Endothelial cell of umbilical vein (primary cell): ENCODE data around the gene CCSAP.

Source experiments
- EZH2 ChIP-seq: IDR thresholded peaks from 2 replicates; pipeline ENCODE4 v1.6.1; 2012; ENCODE audit warnings: borderline replicate concordance, low read depth, mild to moderate bottlenecking, moderate library complexity, low read length, inconsistent platforms; ENCODE audit not compliant: severe bottlenecking
- JUN ChIP-seq: IDR thresholded peaks from 2 replicates; pipeline ENCODE4 v1.6.1; 2011; ENCODE audit warnings: borderline replicate concordance, low read depth; ENCODE audit not compliant: insufficient read length, insufficient read depth
- POLR2A ChIP-seq: IDR thresholded peaks from 2 replicates; pipeline ENCODE4 v1.6.1; 2012; ENCODE audit warnings: low read depth, mild to moderate bottlenecking, control low read depth, low read length
- POLR2AphosphoS5 ChIP-seq: IDR thresholded peaks from 2 replicates; pipeline ENCODE4 v1.6.1; 2012; ENCODE audit warnings: low read depth, mild to moderate bottlenecking, control low read depth, low read length, moderate library complexity; ENCODE audit not compliant: insufficient read depth
- TF ChIP-seq, protein P1 (sequence below), 2 donors: IDR thresholded peaks; 1 replicate in 1 of 2; 2 replicates in 1 of 2; pipeline ENCODE4 v1.5.1; 2011; ENCODE audit warnings: low read length in 2 of 2, mild to moderate bottlenecking in 2 of 2, moderate library complexity in 2 of 2, control low read depth in 1 of 2, inconsistent platforms in 1 of 2, low read depth in 1 of 2; ENCODE audit not compliant: insufficient read depth in 1 of 2; ENCODE audit errors: extremely low read depth in 1 of 2
- TF ChIP-seq, protein P2 (sequence below): IDR thresholded peaks from 2 replicates; pipeline ENCODE4 v1.6.1; 2011; ENCODE audit not compliant: insufficient read depth, insufficient read length

DNA sequence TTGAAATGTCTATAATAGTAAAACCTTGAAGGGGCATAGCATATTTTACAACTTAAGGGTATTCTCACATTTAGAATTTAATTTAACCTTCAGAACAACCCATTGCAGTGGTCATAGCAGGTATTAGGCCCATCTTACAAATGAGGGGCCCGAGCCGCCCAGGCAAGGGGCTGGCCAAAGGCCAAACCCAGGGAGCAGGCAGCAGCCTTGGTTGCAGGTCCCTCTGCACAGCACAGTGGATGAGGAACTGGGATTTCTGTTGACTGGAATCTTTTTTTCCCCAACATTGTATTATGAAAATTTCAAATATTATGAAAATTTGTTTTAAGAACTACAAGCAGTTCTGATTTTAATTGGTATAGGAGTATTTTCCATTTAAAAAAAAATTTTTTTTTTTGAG is 33.2 kb downstream of the CCSAP start:
- TF ChIP-seq, protein P1, sequence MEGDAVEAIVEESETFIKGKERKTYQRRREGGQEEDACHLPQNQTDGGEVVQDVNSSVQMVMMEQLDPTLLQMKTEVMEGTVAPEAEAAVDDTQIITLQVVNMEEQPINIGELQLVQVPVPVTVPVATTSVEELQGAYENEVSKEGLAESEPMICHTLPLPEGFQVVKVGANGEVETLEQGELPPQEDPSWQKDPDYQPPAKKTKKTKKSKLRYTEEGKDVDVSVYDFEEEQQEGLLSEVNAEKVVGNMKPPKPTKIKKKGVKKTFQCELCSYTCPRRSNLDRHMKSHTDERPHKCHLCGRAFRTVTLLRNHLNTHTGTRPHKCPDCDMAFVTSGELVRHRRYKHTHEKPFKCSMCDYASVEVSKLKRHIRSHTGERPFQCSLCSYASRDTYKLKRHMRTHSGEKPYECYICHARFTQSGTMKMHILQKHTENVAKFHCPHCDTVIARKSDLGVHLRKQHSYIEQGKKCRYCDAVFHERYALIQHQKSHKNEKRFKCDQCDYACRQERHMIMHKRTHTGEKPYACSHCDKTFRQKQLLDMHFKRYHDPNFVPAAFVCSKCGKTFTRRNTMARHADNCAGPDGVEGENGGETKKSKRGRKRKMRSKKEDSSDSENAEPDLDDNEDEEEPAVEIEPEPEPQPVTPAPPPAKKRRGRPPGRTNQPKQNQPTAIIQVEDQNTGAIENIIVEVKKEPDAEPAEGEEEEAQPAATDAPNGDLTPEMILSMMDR (IDR thresholded peaks at IDR 0.05; ENCODE audit: extremely low read depth in 1 of 2, insufficient read depth in 1 of 2, low read depth in 1 of 2, low read length in 2 of 2): no peak
- TF ChIP-seq EZH2 (no peak), POLR2A (no peak), POLR2AphosphoS5 (no peak), JUN (no peak)
- TF ChIP-seq, protein P2, sequence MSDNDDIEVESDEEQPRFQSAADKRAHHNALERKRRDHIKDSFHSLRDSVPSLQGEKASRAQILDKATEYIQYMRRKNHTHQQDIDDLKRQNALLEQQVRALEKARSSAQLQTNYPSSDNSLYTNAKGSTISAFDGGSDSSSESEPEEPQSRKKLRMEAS: no peak
